Measurements from ENCODE around the gene AXDND1.

The AXDND1 gene

DNA sequence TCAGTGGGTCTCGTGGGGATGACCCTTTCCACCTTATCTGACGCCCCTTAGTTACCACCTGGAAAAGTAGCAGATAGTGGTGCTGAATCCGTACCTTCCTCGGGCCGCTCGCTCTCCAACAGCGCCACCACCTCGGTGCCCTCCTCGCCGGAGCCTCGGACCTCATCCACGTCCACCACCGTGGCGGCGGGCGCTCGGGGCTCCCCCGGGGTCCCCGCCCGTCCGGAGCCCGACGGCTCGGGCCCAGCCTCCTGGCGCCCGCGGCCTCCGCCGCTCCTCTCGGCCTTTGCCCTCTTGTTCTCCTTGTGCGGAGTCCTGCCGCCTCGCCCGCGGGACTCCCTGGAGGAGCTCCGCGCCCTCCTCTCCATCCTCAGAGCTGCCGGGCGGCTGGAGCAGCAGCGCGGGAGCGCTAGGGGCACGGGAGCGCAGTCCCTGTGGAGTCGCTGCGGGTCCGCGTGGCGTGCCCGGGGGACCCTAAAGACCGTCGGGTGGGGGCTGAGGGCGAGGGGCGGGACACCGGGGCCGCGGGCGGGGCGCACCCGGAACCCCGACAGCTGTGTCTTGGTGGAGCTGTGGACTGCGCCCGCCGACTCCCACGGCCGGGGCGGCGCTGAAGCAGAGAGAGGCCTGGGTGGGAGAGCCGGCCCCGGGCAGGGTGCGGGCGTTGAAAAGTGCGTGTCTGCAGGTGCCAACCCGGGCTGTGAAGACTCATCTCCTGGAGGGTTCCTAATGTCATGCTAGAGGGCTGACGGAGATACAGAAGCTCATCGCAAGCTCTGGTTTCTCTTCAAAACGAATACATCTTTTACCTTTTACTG is 209.9 kb downstream of the AXDND1 start, which contains the start of gene NPHS2:
Gene NPHS2, minus strand, starts transcription at position 452 of the 818 bp plus-strand sequence. Its CDS starts 84 bp downstream, at position 368.
- DNase-seq (ENCODE audit: low spot score) = no peak

DNA sequence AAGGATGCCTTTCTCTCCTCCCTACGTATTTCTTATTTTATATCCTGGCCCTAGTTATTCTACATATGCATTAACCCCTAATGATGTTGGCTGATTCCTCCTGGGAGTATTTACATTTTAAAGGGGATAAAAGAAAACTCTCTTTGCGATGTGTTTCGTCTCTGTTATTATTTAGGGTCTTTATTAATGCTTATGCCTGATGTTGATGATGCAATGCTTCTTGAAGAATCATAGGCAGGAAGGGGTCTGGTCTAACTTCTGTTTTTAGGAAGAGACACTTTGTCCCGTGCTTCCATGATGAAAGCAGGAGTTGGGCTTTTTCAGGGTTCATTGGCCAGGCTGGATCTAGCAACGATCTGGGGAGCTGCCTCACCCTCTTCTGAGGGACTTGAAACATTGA is 210.7 kb downstream of the AXDND1 start:
- no peak for DNase-seq (ENCODE audit: low spot score)

DNA sequence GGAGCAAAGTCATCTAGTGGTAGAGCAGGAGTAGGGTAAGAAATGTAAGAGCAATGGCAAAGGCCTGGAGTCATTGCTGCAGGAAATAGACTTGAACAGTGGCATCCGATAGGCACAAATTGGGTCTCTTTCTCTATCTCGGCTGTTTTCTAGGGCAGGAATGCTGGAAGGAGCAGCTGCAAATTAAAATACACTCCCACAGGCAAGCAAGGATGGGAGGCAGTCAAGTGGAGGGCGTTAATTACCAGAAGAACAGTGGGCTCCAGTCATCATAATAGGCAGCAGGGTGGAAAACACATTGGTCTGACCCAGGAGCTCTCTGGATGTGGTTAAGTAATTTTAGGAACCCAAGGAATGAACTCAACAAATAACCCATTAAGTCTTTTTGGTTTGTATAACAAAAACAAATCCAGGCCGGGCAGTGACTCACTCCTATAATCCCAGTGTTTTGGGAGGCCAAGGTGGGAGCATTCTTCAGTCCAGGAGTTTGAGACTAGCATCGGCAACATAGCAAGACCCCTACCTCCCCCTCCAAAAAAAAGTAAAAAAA is 218.1 kb downstream of the AXDND1 start:
- no peak for DNase-seq (ENCODE audit: low spot score)

DNA sequence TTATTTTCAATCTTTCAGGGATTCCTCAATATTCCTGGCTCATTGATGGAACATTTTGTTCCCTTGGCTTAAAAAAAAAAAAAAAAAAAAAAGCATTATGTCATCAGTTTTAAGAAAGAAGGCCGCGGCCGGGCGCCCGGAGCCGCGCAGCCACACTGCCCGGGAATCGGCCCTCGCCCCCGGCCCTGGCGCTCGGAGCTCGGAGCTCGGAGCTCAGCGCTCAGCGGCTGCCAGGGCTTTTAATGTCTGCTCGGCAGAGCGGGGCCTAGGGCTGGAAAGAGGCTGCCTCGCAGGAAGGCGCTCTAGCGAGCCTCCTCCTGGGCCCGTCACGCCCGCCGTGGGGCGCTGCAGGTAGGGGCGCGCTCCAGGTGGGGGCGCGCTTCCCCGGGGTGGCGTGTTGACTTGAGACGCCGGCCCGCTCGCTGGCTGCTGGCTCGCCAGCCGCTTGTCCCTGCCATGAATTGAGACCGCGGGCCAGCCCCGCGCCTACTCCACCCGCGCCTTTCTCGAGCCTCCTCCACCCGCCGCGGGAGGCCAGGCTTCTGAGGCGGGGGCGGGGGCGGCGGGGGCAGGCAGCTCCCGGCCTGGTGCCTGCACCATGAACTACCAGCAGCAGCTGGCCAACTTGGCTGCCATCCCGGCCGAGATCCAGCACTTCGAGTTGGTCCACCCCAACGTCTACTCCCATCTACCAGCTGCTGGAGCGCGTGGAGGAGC is 220.5 kb downstream of the AXDND1 start:
- DNase-seq (ENCODE audit: low spot score) = no peak

DNA sequence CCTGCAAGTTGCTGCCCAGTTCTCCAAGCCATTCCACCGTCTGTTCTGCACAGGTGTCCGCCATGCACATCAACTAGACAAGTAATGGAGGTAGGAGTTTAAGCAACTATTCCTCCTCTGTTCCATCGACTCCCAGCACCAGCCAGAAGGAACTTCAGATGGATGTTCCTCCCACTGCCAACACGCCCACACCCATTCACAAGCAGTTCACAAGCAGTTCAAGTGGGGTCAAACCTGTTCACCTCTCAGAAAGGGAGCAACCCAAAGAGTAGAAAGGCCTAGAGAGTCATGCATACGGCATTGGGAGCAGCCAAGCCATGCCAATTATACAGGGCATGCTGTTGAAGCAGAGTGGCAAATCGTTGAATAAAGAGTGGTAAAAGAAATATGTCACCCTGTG is 221.6 kb downstream of the AXDND1 start:
- DNase-seq (ENCODE audit: low spot score) = no peak

DNA sequence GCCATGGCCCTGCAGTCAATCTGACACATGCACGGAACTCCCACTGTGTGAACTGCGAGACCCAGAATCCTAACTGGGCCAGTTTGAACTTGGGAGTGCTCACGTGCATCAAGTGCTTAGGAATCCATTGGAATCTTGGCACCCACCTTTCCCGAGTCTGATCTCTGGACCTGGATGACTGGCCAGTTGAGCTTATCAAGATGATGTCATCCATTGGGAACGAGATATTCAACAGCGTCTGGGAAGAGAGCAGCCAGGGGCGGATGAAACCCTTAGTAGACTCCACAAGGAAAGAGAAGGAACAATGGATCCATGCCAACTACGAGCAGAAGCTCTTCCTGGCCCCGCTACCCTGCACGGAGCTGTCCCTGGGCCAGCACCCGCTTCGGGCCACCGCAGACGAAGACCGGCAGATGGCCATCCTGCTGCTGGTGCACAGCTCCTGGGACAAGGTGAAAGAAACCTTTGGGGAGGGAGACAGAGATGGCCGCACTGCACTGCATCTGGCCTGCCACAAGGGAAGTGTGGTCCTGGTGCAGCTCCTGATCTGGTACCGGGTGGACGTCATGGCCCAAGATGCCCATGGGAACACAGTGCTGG is 222.8 kb downstream of the AXDND1 start:
- no peak for DNase-seq (ENCODE audit: low spot score)

DNA sequence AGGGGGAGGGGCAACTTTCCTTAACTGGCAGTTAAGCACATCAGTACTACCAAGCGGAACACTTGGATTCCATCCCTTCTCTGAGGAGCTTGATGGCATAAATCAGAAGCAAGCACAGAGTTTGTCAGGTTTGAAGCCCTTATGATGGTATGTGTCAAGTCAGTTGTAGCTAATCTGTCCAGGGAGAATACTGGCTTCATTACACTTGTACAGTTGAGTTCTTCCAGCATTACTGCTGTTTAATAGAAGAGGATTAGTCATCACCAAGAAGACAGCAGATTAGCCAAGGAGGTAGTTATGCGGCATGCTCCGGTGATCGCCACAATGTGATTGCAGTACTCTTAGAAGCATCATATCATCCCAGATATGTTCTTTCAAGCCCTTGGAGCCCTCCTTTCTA is 223.7 kb downstream of the AXDND1 start:
- DNase-seq (ENCODE audit: low spot score) = no peak

DNA sequence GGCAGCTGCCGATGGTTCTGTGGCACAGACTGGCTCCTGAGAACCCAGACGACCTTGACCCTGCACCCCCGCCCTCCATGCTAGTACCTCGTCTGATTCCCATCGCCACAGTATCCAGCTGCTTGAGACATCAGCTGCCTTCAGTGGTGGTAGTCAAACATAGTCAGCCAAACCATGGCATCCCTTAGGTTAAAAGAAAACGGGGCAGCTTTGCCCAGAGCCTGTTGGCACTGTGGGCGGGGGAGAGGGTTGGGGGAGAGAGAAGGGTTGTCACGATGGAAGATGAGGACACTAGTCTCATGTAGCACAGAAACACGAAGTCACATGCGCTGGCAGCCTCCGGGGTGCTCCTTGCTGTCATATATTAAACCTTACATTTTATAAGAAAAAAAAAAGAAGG is 224.9 kb downstream of the AXDND1 start:
- no peak for DNase-seq (ENCODE audit: low spot score)

DNA sequence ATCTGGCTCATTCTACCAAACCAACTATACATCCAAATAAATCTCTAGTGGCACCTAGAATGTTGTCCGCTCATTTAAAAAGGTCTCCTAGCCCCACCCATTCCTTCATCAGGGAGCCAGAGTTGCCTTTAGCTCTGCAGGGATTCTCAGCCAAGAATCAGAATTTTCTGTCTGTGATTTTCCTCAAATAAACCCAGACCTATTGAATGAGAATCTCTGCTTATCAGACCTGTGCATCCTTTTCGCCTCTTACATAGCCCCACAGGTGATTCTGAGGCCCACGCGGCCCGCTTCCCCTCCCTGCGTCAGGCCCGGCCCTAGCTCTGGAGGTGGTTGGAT is 225.5 kb downstream of the AXDND1 start:
- no peak for DNase-seq (ENCODE audit: low spot score)

DNA sequence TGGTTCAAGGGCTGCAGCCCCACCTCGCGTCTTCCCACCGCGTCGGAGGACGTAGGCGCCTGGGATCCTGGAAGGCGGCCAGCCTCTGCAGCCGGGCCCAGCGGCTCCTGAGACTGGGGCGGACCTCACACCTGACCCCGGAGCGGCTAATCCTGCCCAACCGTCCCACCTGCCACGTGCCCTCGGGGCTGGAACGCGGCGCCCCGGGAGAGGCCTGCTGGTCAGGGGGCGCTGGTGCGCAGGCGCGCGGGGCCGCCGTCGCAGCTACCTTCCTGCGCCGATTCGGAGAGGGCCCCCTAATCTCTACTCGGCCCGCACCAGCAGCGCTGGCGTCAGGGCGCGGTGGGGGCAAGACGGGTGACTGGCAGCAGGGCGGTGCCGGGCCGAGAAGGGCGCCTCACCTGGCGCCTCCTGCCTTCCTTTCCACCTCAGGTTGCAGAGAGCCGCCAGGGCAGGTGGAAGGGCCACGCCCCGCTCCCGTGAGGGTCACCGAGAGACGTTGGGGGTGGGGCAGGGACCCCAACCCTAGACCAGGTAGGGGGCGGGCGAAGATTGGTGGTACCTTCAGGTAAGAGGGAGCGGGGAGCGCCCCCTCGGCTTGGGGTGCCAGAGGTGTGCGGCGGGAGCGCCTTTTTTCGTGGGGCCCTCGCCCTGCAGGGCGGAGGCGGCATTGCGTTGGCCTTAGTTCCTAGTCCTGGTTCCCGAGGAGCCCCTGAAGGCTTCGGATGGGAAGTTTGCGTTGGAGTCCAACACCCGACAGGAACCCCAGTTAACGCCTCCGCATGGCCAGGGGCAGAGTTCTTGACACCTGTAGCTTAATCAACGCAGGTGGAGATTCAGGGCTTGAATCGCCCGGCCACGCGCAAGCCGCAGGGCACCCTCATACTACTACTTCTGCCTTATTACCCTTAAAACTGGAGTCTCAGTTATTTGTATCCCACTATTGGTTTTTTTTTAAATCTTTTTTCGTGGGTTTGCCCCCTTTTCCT is 226.1 kb downstream of the AXDND1 start, which contains the start of gene TDRD5:
Gene TDRD5, plus strand, starts transcription at position 241 of the 989 bp plus-strand sequence. CDS start 784 bp downstream, outside the sequence.
- DNase-seq (ENCODE audit: low spot score) = no peak

DNA sequence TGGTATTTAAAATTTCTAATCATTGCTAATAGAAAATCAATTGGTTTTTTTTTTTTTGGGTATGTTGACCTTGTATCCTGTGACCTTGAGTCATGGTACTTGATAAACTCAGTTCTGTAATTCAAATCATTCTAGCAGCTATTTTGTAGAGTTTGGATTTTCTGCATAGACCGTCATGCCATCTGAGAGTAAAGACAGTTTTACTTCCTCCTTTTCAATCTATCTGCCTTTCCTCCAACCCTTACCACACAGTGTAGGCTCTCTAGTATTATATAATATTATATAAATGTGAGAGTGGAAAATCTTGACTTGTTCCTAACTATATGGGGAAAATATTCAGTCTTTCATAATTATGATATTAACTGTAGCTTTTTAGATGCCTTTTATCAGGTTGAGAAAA is 232.9 kb downstream of the AXDND1 start:
- no peak for DNase-seq (ENCODE audit: low spot score)

DNA sequence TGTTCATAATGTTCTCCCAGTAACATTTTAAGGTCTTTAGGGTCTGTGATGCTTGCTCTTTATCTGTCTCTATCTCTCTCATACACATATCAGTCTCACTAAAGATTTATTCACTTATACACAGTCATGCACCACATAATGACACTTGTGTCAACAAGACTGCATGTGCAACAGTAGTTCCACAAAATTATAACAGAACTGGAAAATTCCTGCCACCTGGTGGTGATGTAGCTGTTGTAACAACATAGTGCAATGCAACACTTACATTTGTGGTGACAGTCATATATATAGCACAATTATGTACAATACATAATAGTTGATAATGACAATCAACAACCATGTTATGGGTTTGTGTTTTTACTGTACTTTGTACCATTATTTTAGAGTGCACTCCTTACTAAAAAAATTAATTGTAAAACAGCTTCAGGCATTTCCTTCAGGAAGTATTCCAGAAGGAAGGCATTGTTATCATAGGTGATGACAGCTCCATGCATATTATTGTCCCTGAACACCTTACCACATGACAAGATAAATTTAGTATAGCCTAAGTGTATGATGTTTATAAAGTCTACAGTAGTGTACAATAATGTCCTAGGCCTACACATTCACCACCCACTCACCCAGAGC is 234.0 kb downstream of the AXDND1 start:
- DNase-seq (ENCODE audit: low spot score) = no peak

DNA sequence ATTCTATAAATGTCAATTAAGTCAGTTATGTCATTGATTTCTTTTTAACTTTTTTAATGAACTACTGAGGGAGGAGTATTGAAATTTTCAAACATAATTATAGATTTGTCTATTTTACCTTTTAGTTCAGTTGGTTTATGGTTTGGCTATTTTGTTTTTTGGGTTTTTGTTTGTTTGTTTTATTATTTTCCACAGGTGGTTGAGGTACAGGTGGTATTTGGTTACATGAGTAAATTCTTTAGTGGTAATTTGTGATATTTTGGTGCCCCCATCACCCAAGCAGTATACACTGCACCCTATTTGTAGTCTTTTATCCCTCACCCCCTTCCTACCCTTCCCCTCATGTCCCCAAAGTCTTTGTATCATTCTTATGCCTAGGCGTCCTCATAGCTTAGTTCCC is 235.3 kb downstream of the AXDND1 start:
- no peak for DNase-seq (ENCODE audit: low spot score)

All from hematopoietic multipotent progenitor cell treated with erythropoietin and hydrocortisone succinate and interleukin-3 and kit ligand, for 15 days (in vitro differentiated cells).